A172 (cell line): ENCODE data around the gene ALG1. TPM values are rescaled to one million over a fixed set of nuclear protein-coding genes. Genes with fewer than 3 reads are reported as not detected.
"Not testable (repeated sequence)": the region's sequence is repeated elsewhere in the genome, so short reads cannot be mapped to it uniquely, and the experiment has no call there.

Source experiments
- DNase-seq: peaks from one replicate; pipeline ENCODE4 v3.0.0-alpha.2; 2015; ENCODE audit warnings: low spot score
- total RNA-seq: library from RNA; depleted of rRNA; stranded (reverse); fragments of >200 nt; shearing (Covaris generic); gene quantifications from 2 replicates; pipeline ENCODE4 v1.2.3, GENCODE V29; 2014

ALG1 gene
- total RNA-seq, 1 experiment from 2014 or later = 48.8 TPM

DNA sequence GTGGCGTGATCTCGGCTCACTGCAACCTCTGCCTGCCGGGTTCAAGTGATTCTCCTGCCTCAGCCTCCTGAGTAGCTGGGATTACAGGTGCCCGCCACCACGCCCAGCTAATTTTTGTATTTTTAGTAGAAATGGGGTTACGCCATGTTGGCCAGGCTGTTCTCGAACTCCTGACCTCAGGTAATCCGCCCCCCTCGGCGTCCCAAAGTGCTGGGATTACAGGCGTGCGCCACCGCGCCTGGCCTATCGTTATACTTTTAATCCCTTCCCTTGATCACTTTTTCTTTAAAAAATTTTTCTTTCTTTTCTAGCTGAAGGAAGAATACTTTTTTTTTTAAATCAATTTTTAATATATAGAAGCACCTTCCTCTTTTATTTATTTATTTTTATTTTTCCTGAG, 2.1 kb downstream of the ALG1 start:
- DNase-seq = not testable (repeated sequence)

DNA sequence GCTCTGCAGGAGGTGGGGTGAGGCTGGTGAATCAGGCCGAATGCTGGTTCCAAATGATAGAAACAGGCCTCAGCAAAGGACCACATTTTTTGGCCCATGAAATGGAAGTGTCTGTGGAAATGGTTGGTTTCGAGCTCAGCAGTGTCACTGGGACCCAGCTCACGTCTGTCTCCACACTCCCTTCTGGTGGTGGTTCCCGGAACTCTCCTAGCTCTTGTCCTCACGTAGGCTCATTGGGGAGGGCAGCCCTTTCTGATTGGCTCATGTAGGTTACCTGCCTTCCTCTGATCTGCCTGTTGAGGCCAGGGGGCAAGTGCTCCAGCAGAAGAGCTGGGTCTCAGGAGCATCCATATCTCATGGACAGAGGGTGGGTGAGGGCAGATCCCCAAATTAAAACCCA, 4.0 kb downstream of the ALG1 start:
- no peak for DNase-seq

DNA sequence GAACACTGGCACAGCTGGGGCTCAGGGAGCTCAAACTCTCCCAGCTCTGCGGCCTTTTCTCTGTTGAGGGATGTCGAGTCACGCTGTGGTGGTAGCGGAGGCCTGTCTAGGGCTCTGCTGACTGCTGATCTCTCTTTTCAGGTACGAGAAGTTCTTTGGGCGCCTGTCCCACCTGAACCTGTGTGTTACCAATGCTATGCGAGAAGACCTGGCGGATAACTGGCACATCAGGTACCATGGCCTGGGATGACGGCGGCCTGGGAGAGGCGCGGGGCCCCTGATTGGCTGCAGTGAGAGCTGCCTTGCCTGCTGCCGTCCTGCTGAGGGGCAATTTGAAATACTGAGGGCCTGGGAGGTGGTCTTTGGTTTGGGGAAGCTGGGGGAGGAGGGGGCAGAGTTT, 5.7 kb downstream of the ALG1 start:
- DNase-seq = no peak

DNA sequence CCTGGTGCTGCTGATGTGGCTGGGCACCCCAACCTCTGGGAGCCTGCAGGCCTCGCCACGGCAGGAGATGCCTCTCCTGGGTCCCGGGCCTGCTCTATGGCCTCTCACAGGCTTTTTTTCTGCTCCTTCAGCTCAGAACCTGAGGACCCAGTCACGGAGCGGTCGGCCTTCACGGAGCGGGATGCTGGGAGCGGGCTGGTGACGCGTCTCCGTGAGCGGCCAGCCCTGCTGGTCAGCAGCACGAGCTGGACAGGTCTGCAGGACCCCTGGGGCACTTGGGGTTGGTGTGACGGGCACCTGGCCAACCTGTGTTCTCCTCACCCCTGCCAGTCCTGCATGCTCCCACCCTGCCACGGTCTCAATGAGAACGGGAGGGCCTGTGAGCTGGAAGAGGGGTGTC, 7.0 kb downstream of the ALG1 start:
- no peak for DNase-seq

DNA sequence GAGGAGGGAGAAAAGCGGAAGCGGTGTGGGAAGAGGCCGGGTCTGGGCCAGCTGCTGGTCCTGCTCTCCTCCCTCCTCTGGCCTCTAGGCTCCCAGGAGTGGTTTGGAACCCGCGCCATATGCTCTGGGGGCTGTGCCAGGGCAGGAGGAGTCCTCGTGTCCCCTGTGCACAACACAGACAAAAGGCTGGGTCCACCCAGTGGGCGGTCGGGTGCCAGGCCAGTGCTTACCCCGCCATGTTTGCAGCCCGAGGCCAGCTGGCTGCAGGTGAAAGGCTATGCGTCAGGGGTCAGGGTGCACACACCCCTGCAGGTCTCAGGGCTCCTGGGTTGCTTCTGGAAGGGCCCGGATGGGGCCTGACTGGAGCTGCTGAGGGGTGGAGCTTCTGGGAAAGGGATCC, 8.8 kb downstream of the ALG1 start:
- DNase-seq = not testable (repeated sequence)

DNA sequence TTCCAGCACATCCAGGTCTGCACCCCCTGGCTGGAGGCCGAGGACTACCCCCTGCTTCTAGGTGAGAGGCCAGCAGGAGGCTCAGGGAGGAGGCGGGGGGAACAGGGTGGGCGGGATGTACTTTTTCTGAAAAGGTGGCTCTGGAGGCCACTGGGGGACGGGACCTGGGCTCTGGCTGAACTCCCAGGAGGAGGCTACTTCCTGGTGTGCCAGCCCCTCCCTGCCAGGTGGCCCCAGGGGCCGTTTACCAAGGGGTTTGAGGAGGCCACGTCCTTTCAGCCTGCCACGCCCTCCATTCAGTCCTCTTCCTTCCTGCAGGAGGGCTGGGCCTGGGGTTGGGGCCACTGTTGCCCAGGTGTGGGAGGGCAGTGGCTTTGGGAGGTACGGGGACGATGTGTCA, 9.4 kb downstream of the ALG1 start:
- DNase-seq = not testable (repeated sequence)

DNA sequence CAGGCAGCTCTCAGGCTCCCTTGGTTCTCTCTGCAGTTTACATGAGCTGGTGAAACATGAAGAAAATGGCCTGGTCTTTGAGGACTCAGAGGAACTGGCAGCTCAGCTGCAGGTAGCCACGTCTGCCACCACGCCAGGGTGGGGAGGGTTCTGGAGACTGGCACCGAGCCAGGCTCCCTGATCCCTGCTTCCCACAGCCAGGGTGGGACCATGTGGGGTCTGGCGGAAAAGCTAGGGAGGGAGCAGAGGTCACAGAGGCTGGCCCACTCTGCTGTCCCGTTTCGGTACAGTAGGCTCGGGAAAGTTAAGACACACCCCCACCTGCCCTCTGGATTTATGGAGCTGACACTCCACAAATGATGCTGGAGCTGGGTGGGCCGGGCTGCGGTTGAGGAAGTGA, 12.0 kb downstream of the ALG1 start:
- not testable (repeated sequence) for DNase-seq

DNA sequence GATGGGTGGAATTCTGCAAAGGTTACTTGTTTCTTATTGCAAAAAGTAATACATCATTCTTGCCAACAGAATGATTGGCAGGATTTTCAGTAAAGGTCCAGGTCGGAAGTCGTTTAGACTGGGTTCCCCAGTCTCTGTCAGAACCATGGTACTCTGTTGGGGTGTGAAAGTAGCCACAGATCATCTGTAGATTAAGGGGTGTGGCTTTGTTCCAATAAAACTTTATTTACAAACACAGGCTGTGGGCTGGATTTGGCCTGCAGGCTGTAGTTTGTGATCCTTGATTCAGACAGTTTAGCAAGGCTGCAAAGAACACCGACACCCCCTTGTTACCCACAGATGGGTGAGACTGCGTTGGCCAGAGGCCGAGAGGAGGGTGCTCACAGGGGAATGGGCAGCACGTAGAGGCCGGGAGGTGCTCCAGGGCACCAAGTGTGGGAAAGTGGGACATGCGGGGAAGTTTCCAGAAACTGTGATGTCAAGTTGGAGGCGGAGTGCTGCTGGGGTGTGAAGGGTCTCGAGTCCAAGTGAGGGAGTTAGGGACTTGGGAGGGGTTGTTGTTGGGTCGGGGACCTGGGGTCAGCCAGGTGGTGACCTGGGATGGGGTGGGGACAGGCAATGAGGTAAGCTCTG, 12.6 kb downstream of the ALG1 start:
- DNase-seq = not testable (repeated sequence)

DNA sequence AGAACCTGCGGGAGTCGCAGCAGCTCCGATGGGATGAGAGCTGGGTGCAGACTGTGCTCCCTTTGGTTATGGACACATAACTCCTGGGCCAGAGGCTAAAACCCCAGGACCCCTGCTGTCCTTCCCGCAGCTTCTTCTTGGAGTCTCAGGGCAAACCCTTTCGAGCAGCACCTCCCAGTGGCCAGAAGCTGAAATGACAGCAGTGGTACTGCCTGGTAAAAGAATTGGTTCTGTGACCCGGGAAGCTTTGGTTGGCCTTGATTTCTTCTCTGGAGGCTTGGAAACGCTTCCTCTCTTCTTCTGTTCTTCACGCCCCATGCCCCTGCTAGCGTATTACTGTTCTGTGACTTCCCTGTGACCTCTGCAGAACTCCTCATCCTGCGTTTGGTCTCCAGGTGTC, 13.2 kb downstream of the ALG1 start:
- peak; percentile 59 for DNase-seq

DNA sequence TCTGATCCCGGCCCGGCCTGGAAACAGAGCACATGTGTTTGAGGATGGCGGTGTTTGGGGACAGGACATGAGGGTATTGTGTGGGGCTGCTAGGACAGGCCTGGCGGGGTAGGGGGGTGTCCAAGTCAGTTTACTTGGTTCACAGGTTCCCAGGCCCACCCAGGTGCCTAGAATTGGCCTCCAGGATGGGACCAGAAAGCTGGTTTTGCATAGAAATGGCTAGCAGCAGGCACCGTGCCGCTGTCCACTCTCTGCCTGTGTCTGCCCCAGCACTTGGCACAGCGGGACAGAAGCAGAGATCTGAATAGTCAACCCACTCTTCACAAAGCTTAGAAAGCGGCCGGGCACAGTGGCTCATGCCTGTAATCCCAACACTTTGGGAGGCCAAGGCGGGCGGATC, 14.1 kb downstream of the ALG1 start:
- DNase-seq = not testable (repeated sequence)

DNA sequence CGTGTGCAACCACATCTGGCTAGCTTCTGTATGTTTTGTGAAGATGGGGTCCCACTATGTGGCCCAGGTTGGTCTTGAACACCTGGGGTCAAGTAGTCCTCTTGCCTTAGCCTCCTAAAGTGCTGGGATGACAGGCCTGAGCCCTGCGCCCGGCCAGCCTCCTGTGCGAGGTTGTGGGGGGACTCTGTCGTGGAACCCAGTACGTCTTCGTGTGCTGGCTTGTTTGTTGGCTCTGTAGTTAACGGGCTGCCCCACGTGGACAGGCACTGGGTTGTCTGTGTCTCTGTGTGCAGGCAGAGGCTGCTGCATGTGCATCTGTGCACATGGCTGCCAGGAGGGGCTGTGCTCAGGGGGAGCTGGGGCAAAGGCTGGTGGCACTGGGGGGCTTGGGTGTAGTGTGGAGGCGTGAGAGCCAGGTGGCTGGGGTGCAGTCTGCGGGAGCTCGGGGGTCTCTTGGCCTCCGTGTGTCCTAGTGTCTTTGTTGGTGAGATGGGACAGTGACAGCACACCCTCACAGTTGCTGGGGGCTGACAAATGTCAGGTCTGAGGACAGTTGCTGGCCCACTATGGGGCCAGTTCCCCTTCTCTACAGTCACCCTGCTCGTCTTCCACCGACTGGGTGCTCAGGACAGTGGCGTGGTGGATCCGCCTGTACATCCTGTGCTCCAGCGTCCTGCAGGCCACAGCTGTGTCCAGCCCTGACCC, 16.6 kb downstream of the ALG1 start:
- not testable (repeated sequence) for DNase-seq

DNA sequence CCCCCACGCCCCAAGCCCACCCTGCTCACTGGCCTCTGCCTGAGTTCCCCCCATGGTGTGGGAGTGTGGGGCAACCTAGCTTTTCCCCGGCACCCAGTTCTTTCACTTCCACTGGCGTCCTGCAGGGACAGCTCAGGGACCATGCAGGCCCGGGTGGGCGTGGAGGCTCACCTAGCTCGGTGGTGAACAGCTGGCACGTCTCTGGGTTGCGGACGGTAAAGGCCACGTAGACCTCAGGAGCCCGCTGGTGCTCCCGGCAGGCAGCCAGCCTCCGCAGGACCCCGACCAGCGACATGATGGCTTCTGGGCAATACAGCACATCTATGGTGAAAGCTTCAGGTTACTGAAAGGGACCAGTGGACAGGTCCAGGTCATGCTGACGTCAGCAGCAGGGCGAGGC, 17.3 kb downstream of the ALG1 start:
- DNase-seq = not testable (repeated sequence)

DNA sequence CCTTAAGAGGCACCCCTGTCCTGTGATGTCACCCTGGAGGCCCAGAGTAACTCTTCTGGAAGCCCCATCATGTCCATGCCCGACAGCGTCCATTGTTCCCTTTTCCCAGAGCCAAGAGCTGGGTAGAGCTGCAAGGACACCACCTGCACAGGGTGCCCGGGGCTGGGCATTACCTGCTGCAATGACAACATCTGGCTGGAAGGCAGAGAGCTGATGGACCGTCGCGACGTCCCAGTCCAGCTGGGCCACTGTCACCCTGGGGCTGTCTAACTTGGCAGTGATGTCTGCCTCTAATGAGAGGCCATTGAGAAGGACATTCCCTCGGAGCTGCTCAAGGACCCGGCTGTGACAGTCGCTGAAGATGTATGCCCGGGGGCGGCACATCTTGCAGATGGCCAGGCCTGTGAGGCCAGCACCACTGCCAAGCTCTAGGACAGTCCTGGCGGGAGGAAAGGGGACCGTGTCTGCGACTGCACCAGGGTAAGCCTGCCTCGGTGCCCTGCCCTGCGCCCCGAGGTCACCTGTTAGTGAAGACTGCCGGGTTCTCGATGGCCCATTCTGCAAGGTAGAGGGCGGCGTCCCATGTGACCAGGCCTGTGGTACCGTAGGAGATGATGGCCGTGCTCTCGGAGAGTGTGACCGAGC, 18.4 kb downstream of the ALG1 start:
- DNase-seq = not testable (repeated sequence)

DNA sequence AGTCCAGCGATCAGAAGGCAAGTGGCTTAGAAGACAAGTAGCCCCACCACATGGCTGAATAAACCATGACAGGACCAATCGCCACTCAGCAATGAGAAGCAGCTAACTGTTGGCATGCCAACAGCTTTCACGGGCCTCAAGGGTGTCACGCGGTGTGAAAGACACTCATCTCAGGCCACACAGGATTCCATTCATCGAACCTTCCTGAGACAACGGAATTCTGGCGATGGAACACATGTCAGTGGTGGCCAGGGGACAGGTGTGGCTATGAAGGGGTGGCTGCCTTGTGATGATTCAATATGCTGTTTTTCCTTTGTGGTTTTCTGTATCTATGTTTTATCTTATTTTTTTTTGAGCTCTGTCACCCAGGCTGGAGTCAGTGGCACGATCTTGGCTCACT, 18.9 kb downstream of the ALG1 start:
- peak; percentile 23 for DNase-seq

DNA sequence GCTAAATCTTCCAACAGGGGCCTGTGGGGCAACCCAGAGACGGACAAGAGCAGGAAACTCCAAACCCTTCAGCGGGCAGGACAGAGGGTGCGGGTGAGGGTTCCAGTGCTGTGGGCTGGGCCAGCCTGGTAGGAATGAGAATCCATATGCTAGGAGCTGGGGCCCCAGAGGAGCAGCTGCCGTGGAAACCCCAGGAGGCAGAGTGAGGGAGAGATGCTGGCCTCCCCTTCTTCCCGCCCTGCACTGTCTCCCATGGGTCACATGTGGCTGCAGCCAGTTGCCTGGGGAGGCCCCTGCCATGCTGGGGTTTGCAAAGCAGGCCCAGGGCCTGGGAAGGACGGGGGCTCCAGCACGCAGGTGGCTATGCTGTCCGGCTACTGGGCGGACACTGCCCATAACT, 21.4 kb downstream of the ALG1 start:
- DNase-seq = not testable (repeated sequence)

DNA sequence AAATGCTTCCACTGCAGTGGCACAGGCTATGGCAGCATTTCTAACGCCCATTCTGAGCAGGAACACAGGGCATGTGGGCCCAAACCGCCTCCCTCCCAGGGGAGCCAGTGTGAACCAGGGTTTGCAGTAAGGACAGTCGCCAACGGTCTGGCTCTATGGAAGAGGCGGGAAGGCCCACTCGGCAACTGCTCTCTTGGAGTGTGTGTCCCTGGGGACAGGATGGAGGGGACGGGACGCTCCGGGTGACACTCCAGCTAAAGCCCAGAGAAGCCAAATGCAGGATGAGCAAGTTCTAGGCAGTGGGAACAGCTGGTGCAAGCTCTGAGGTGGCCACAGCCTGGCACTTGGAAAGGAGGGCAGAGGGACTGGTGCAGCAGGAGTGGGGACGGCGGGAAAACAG, 22.1 kb downstream of the ALG1 start:
- DNase-seq = not testable (repeated sequence)

DNA sequence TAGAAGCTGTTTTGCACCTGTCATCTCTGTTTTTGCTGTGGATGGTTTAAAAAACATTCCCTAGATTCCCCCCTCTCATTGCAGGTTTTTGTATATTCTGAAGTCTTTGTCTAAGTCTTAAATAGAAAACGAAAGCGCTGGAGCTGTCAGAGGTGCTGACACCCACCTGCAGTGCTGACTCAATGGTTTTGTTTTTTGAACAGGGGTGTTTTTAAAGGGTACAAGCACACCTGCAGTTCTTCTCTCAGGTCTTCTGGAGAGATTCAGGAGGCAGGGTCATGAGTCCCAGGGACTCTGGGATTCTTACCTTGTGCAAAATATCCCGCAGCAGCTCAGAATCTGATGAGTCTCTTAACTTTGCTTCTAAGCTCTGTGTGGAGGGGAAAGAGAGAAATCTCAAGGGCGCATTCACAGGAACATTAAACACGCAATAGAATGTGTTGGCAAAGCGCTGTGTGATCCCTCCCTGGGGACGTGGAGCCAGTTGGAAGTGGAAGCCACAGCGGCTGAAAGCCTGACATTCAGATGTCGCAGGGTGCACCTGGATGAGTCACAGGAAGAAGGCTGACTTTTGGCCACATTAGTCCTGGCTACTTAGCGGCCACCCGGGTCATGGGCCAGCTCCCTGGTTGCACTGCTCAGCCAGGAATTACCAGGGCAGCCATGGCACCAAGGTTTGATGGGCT, 23.6 kb downstream of the ALG1 start:
- DNase-seq = not testable (repeated sequence)

DNA sequence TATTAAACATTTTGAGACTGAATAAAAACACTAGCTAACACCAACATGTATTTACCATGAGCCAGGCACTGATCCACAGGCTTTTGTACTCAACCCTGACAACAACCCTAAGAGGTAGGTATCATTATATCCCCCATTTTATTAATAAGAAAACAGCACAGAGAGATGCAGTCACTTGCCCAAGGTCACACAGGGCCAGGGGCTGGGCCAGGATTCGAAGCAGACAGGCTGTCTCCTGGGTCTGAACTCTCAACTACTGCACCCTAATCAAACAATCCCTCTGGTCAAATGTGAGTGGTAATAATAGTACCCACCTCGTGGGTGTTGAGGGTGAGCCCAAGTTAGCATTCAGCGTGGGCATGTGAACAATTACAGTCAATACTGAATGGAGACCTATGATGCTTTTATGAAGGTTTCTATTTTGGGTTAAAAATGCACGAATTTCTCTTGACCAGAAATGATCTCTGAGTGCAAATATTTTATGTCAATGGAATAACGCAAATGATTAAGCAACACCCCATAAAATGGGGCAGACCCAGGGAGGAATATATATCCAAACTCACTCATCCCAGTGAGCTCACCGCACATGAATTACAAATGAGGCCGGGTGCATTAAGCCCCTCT, 24.9 kb downstream of the ALG1 start:
- DNase-seq = not testable (repeated sequence)

DNA sequence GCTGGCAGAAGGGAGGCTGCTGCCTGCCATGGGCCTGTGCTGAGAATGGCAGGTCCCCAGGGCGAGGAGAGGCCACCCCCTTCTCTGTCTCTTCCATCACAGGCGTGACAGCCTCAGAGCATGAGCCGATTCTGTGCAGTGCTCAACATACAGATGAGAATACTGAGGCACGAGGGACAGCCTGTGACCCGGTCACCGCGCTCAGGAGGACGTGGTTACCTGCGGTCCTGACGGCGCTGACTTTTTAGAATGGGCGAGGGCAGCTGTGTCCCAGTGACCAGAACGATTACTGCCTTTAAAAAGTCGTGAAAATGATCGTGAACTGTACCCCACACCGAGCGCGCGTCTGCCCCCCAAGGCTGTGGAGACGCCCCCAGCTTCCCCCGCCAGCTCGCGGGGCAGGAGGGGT, 25.4 kb downstream of the ALG1 start:
- peak; percentile 7 for DNase-seq

DNA sequence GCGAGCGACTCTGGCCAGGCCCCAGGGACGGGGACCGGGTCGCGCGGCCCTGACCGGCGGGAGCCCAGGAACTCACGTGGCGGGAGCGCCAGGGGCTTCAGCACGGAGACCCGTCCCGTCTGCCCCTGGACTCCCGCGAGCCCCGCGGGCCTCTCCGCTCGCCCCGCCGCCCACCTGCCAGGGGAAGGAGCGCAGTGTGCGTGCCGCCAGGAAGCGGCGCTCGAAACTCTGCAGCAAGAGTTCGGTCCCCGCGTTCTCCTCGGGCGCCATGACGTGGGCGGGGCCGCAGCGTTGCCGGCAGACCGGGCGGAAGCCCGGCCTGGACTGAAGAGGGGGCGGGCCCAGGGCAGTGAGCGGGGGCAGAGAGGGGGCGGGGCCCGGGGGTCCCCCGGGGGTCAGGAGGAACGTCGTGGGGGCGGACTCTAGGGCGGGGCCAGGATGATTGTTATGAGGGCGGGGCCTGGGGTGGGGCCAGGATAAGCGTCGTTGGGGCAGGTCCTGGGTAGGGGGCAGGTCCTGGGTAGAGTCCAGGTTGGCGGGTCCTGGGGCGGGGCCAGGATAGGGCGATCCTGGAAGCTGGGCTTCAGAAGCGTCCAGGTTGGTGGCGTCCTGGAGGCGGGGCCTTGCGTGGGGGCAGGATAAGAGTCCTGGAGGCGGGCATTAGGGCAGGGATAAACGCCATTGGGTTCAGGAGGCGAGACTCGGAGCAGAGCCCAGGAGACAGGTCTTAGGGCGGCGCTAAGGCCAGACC, 26.0 kb downstream of the ALG1 start, which contains the start of gene EEF2KMT:
Gene EEF2KMT, minus strand, starts transcription at position 326 of the 751 bp plus-strand sequence. Its CDS starts 56 bp downstream, at position 270.
- peak; percentile 99 for DNase-seq
